GM18505 (cell line): Measurements from ENCODE around the gene TMEM184C.
A peak's percentile ranks its signal among the peaks of the same experiment; 100 is the strongest.

ENCODE experiments used
- ATAC-seq: cut with Tn5 transposase; IDR thresholded peaks from one replicate; pipeline ENCODE4 v1.9.1; 2021; ENCODE audit not compliant: unreplicated experiment
- POLR2A ChIP-seq: IDR thresholded peaks from 4 replicates; pipeline ENCODE4 v1.6.1; 2011; ENCODE audit warnings: borderline replicate concordance; ENCODE audit not compliant: insufficient read depth, insufficient read length; ENCODE audit errors: extremely low read depth

The TMEM184C gene

GRCh38 chr4:147617173-147617840 is at the start of gene TMEM184C:
TMEM184C (plus strand) TSS chr4:147617397; CDS start chr4:147617957, 560 bp downstream.
- TF ChIP-seq POLR2A, result peak; percentile 90
- peak; percentile 99 for ATAC-seq

- ATAC-seq, result no peak
Measured at GRCh38 chr4:147570616-147571015, 46.6 kb upstream of the TMEM184C start.

GRCh38 chr4:147571036-147571770 is 46.0 kb upstream of the TMEM184C start:
- TF ChIP-seq POLR2A, result no peak
- no peak for ATAC-seq

More at GRCh38 chr4:147570616-147571015, 46.6 kb upstream of the TMEM184C start:
- no peak for TF ChIP-seq POLR2A

GRCh38 chr4:147576084-147576483 is 41.1 kb upstream of the TMEM184C start:
- no peak for TF ChIP-seq POLR2A
- no peak for ATAC-seq

- ATAC-seq, result no peak
- no peak for TF ChIP-seq POLR2A
Measured at GRCh38 chr4:147578051-147578476, 39.1 kb upstream of the TMEM184C start.

GRCh38 chr4:147578593-147578992 is 38.6 kb upstream of the TMEM184C start:
- TF ChIP-seq POLR2A, result no peak

GRCh38 chr4:147580396-147580795 is 36.8 kb upstream of the TMEM184C start:
- ATAC-seq, result no peak

More at GRCh38 chr4:147578593-147578992, 38.6 kb upstream of the TMEM184C start:
- ATAC-seq, result no peak

GRCh38 chr4:147581606-147582350 is 35.4 kb upstream of the TMEM184C start:
- ATAC-seq, result no peak
- no peak for TF ChIP-seq POLR2A

More at GRCh38 chr4:147580396-147580795, 36.8 kb upstream of the TMEM184C start:
- TF ChIP-seq POLR2A, result no peak

- TF ChIP-seq POLR2A, result no peak
- no peak for ATAC-seq
Measured at GRCh38 chr4:147582386-147583060, 34.7 kb upstream of the TMEM184C start.

- no peak for TF ChIP-seq POLR2A
- ATAC-seq, result no peak
Measured at GRCh38 chr4:147583876-147584275, 33.3 kb upstream of the TMEM184C start.

GRCh38 chr4:147586032-147586431 is 31.2 kb upstream of the TMEM184C start:
- ATAC-seq, result no peak
- TF ChIP-seq POLR2A, result no peak

GRCh38 chr4:147586637-147587036 is 30.6 kb upstream of the TMEM184C start:
- ATAC-seq, result peak; percentile 86
- no peak for TF ChIP-seq POLR2A

- TF ChIP-seq POLR2A, result no peak
- no peak for ATAC-seq
Measured at GRCh38 chr4:147587041-147587440, 30.2 kb upstream of the TMEM184C start.
